GM12892 (cell line): ENCODE results near the gene RBFOX2.

ENCODE experiments used
- POLR2A ChIP-seq: IDR thresholded peaks from 2 replicates; pipeline ENCODE4 v1.6.1; 2011; ENCODE audit warnings: low read depth, low read length, control low read depth
- TAF1 ChIP-seq: IDR thresholded peaks from 2 replicates; pipeline ENCODE4 v1.6.1; 2011; ENCODE audit warnings: low read depth, mild to moderate bottlenecking, control low read depth, low read length, borderline replicate concordance

DNA sequence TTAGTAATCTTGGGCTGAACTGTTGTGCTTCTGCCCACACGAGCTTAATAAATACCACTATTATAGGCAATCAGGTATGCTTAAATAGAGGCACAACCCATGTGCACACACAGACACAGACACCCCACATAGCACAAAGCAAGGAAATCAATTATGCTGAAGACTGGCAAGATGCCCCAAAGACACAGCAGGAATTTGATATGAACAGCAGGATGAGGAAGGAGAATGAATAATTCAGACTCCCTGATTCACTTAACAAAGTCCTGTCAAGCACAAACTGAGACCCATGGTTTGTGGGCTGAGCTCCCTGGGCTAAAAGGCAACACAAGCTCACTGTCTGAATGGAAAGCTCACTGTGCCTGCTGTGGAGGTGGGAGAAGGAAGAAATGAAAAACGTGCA lies 42.5 kb downstream of the RBFOX2 start:
- TF ChIP-seq POLR2A (no peak), TAF1 (no peak)
